DOHH2 (cell line): Measurements from ENCODE around the gene TRRAP.

Source experiments
- H3F3A ChIP-seq: fragments of 200-600 bp; sonication (generic), shearing (Covaris generic); 2 replicates; pipeline ENCODE4 v1.6.0; 2016; ENCODE audit warnings: antibody characterized with exemption, mild to moderate bottlenecking; ENCODE audit not compliant: control insufficient read depth, insufficient read depth
- H3K27ac ChIP-seq: fragments of 200-600 bp; sonication (generic); 2 replicates; pipeline ENCODE4 v1.5.1; 2014; ENCODE audit warnings: low read depth, mild to moderate bottlenecking, low read length, moderate library complexity
- H3K27me3 ChIP-seq: fragments of 200-600 bp; sonication (generic); 2 replicates; pipeline ENCODE4 v1.6.1; 2014; ENCODE audit warnings: mild to moderate bottlenecking, low read length, mixed read lengths; ENCODE audit not compliant: control insufficient read depth
- H3K36me3 ChIP-seq: fragments of 200-600 bp; sonication (generic); 2 replicates; pipeline ENCODE4 v1.6.1; 2014; ENCODE audit warnings: mild to moderate bottlenecking, low read length, moderate library complexity, mixed read lengths; ENCODE audit not compliant: control insufficient read depth
- H3K4me1 ChIP-seq: fragments of 200-600 bp; sonication (generic); 2 replicates; pipeline ENCODE4 v1.6.1; 2014; ENCODE audit warnings: mild to moderate bottlenecking, low read length, mixed read lengths; ENCODE audit not compliant: control insufficient read depth
- H3K4me2 ChIP-seq: fragments of 200-600 bp; sonication (generic); 2 replicates; pipeline ENCODE4 v1.6.0; 2014; ENCODE audit warnings: mild to moderate bottlenecking, low read length, moderate library complexity
- H3K4me3 ChIP-seq: fragments of 200-600 bp; sonication (generic); 2 replicates; pipeline ENCODE4 v1.5.1; 2014; ENCODE audit warnings: mild to moderate bottlenecking, low read length, mixed read lengths
- H3K79me2 ChIP-seq: fragments of 200-600 bp; sonication (generic); 2 replicates; pipeline ENCODE4 v1.6.1; 2014; ENCODE audit warnings: mild to moderate bottlenecking, low read length, mixed read lengths; ENCODE audit not compliant: control insufficient read depth
- H3K9me2 ChIP-seq: fragments of 200-600 bp; sonication (generic); replicated peaks from 2 replicates; pipeline ENCODE4 v1.6.1; 2014; ENCODE audit warnings: mild to moderate bottlenecking, low read length, mixed read lengths; ENCODE audit not compliant: control insufficient read depth
- H3K9me3 ChIP-seq: fragments of 200-600 bp; sonication (generic); 2 replicates; pipeline ENCODE4 v1.6.1; 2014; ENCODE audit warnings: antibody characterized with exemption, low read length, mixed read lengths; ENCODE audit not compliant: control insufficient read depth, insufficient read depth
- H4K20me1 ChIP-seq: fragments of 200-600 bp; sonication (generic); 2 replicates; pipeline ENCODE4 v1.6.0; 2014; ENCODE audit warnings: low read depth, mild to moderate bottlenecking, antibody characterized with exemption, low read length, moderate library complexity; ENCODE audit not compliant: control insufficient read depth, insufficient read depth
- EZH2phosphoT487 ChIP-seq: fragments of 200-600 bp; sonication (generic); IDR thresholded peaks from 2 replicates; pipeline ENCODE4 v1.6.1; 2017; ENCODE audit warnings: borderline replicate concordance, mild to moderate bottlenecking, antibody characterized with exemption, low read length, moderate library complexity, mixed read lengths
- TF ChIP-seq, protein P1 (sequence below): fragments of 200-600 bp; sonication (generic); IDR thresholded peaks from one replicate; pipeline ENCODE4 v1.5.1; 2014; ENCODE audit warnings: antibody characterized with exemption, mild to moderate bottlenecking, low read depth, low read length; ENCODE audit not compliant: poor library complexity, severe bottlenecking

The TRRAP gene

DNA sequence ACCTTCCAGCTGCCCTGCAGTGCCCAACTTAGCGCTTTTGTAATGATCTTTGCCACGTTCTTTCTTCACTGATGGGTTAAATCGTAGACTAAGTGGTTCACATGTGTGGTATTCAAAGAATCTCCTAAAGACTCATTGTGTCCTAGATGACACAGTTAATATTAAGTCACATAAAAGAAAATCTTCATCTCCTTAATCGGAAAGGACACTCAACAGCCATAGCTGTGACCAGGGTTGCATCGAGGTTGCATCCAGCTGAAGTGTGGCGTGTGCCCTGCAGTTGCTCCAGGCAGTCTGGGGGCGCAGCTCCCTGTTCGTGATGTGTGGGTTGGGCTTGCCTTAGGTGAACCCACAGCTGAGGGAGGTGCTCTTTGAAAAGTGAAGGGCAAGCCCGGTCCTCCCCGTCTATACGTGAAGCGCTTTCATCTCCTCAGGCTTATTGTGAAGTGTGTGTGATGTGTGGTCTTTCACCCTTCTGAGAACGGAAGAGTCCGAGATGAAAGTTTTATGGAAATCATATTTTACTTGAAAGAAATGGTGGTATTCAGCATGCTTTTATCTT is 122.7 kb downstream of the TRRAP start:
- no peaks in the 10 kb centered on the region for H3F3A ChIP-seq
- no peak overlapping the region for H3K4me2 ChIP-seq
- 0 out of 2 replicates have a peak, but pooled peaks cover 7% of the 10 kb centered on the region for H3K4me1 ChIP-seq
- H3K4me3 ChIP-seq: no peak overlapping the region
- TF ChIP-seq, protein P1, sequence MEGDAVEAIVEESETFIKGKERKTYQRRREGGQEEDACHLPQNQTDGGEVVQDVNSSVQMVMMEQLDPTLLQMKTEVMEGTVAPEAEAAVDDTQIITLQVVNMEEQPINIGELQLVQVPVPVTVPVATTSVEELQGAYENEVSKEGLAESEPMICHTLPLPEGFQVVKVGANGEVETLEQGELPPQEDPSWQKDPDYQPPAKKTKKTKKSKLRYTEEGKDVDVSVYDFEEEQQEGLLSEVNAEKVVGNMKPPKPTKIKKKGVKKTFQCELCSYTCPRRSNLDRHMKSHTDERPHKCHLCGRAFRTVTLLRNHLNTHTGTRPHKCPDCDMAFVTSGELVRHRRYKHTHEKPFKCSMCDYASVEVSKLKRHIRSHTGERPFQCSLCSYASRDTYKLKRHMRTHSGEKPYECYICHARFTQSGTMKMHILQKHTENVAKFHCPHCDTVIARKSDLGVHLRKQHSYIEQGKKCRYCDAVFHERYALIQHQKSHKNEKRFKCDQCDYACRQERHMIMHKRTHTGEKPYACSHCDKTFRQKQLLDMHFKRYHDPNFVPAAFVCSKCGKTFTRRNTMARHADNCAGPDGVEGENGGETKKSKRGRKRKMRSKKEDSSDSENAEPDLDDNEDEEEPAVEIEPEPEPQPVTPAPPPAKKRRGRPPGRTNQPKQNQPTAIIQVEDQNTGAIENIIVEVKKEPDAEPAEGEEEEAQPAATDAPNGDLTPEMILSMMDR: no peak
- no peak for TF ChIP-seq EZH2phosphoT487
- no peaks in the 10 kb centered on the region for H3K27me3 ChIP-seq
- no peaks in the 10 kb centered on the region for H3K79me2 ChIP-seq
- H3K9me3 ChIP-seq: no peaks in the 10 kb centered on the region
- no peak overlapping the region for H3K27ac ChIP-seq
- H3K9me2 ChIP-seq: no peaks in the 10 kb centered on the region
- H4K20me1 ChIP-seq: no peaks in the 10 kb centered on the region; the same call in 1 of the 2 replicates
- peaks cover 76% of the 10 kb centered on the region for H3K36me3 ChIP-seq

- H3K9me2 ChIP-seq: no peaks in the 10 kb centered on the region
- no peak overlapping the region for H3K27ac ChIP-seq
- H3K27me3 ChIP-seq: no peaks in the 10 kb centered on the region
- H3F3A ChIP-seq: no peaks in the 10 kb centered on the region
- no peaks in the 10 kb centered on the region for H4K20me1 ChIP-seq
- no peaks in the 10 kb centered on the region for H3K9me3 ChIP-seq
- TF ChIP-seq, protein P1: no peak
- TF ChIP-seq EZH2phosphoT487: no peak
- no peaks in the 10 kb centered on the region for H3K79me2 ChIP-seq
- peaks cover 76% of the 10 kb centered on the region for H3K36me3 ChIP-seq
- no peak overlapping the region for H3K4me3 ChIP-seq
- no peak overlapping the region for H3K4me2 ChIP-seq
- H3K4me1 ChIP-seq: 0 out of 2 replicates have a peak, but pooled peaks cover 7% of the 10 kb centered on the region
These were observed 123.3 kb downstream of the TRRAP start for GRCh38 chr7:99001482-99002147.

GRCh38 chr7:99002148-99002826 is 124.0 kb downstream of the TRRAP start:
- no peaks in the 10 kb centered on the region for H3K79me2 ChIP-seq
- no peaks in the 10 kb centered on the region for H3K9me3 ChIP-seq
- no peak overlapping the region for H3K4me3 ChIP-seq
- TF ChIP-seq, protein P1: no peak
- no peak for TF ChIP-seq EZH2phosphoT487
- peaks cover 79% of the 10 kb centered on the region for H3K36me3 ChIP-seq
- no peaks in the 10 kb centered on the region for H4K20me1 ChIP-seq
- H3K9me2 ChIP-seq: no peaks in the 10 kb centered on the region
- H3K27ac ChIP-seq: no peak overlapping the region
- H3K4me2 ChIP-seq: no peak overlapping the region
- H3K4me1 ChIP-seq: 0 out of 2 replicates have a peak, but pooled peaks cover 7% of the 10 kb centered on the region
- H3F3A ChIP-seq: no peaks in the 10 kb centered on the region
- no peaks in the 10 kb centered on the region for H3K27me3 ChIP-seq
